ENCODE data around the gene ERMARD.

DNA sequence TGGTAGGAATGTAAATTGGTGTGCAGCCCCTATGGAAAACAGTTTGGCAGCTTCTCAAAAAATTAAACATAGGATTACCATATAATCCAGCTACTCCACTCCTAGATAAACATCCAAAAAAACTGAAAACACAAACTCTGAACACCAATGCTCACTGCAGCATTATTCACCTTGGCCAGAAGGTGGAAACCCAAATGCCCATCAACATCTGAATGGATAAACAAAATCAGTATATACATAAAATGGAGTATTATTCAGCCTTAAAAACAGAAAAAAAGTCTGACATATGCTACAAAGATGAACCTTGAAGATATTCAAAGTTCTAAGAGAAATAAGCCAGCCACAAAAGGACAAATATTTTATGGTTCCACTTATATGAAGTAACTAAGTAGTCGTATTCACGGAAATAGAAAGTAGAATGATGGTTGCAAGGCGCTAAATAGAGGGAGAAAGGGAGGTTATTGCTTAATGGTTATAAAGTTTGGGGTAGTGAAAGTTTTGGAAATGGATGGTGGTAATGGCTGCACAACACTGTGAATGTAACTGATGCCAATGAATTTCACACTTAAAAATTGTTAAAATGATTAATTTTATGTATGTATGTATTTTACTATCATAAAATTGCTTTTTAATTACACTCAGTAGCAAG is 31.1 kb upstream of the ERMARD start:
- TF ChIP-seq, protein P1, sequence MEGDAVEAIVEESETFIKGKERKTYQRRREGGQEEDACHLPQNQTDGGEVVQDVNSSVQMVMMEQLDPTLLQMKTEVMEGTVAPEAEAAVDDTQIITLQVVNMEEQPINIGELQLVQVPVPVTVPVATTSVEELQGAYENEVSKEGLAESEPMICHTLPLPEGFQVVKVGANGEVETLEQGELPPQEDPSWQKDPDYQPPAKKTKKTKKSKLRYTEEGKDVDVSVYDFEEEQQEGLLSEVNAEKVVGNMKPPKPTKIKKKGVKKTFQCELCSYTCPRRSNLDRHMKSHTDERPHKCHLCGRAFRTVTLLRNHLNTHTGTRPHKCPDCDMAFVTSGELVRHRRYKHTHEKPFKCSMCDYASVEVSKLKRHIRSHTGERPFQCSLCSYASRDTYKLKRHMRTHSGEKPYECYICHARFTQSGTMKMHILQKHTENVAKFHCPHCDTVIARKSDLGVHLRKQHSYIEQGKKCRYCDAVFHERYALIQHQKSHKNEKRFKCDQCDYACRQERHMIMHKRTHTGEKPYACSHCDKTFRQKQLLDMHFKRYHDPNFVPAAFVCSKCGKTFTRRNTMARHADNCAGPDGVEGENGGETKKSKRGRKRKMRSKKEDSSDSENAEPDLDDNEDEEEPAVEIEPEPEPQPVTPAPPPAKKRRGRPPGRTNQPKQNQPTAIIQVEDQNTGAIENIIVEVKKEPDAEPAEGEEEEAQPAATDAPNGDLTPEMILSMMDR (IDR thresholded peaks at IDR 0.05; ENCODE audit: insufficient read depth, low read length, poor library complexity, severe bottlenecking), result no peak
- no peak for TF ChIP-seq EZH2phosphoT487 (conservative IDR thresholded peaks at IDR 0.05; ENCODE audit: low read length)
